GM18873 (cell line): ENCODE data around the gene ATP8A1.
"Not testable (repeated sequence)": the region's sequence is repeated elsewhere in the genome, so short reads cannot be mapped to it uniquely, and the experiment has no call there.

ENCODE experiments used
- ATAC-seq: cut with Tn5 transposase; IDR thresholded peaks from one replicate; pipeline ENCODE4 v1.9.1; 2021; ENCODE audit warnings: mild to moderate bottlenecking, moderate library complexity, moderate number of reproducible peaks; ENCODE audit not compliant: unreplicated experiment, low FRiP score

ATP8A1 gene

GRCh38 chr4:42391981-42392380 lies 264.9 kb downstream of the ATP8A1 start:
- ATAC-seq, result no peak

GRCh38 chr4:42391355-42391664 lies 265.6 kb downstream of the ATP8A1 start:
- no peak for ATAC-seq

- ATAC-seq, result no peak
These were observed 266.1 kb downstream of the ATP8A1 start for GRCh38 chr4:42390622-42391354.

- no peak for ATAC-seq
These were observed 271.4 kb downstream of the ATP8A1 start for GRCh38 chr4:42385516-42385915.

GRCh38 chr4:42381666-42382065 lies 275.2 kb downstream of the ATP8A1 start:
- ATAC-seq, result no peak

GRCh38 chr4:42377497-42377896 lies 279.4 kb downstream of the ATP8A1 start:
- ATAC-seq, result no peak

GRCh38 chr4:42372303-42372702 lies 284.6 kb downstream of the ATP8A1 start:
- ATAC-seq, result not testable (repeated sequence)

GRCh38 chr4:42371305-42372252 lies 285.3 kb downstream of the ATP8A1 start:
- no peak for ATAC-seq

- no peak for ATAC-seq
These were observed 287.4 kb downstream of the ATP8A1 start for GRCh38 chr4:42369489-42369888.

GRCh38 chr4:42366959-42367358 lies 289.9 kb downstream of the ATP8A1 start:
- ATAC-seq, result no peak

GRCh38 chr4:42364266-42365053 lies 292.4 kb downstream of the ATP8A1 start:
- no peak for ATAC-seq

GRCh38 chr4:42363614-42364013 lies 293.3 kb downstream of the ATP8A1 start:
- no peak for ATAC-seq

- ATAC-seq, result no peak
These were observed 294.3 kb downstream of the ATP8A1 start for GRCh38 chr4:42362591-42362990.

- no peak for ATAC-seq
These were observed 295.4 kb downstream of the ATP8A1 start for GRCh38 chr4:42361456-42361855.

- ATAC-seq, result no peak
These were observed 296.6 kb downstream of the ATP8A1 start for GRCh38 chr4:42360256-42360669.

- no peak for ATAC-seq
These were observed 297.2 kb downstream of the ATP8A1 start for GRCh38 chr4:42359711-42360110.
